GM12891 (cell line): ENCODE results near the gene OR5H6. TPM values are rescaled to one million over a fixed set of nuclear protein-coding genes. Genes with fewer than 3 reads are reported as not detected.
"Not testable (repeated sequence)": the region's sequence is repeated elsewhere in the genome, so short reads cannot be mapped to it uniquely, and the experiment has no call there.

Experiments
- DNase-seq: peaks from one replicate; pipeline ENCODE4 v3.0.0; 2011; ENCODE audit warnings: low spot score; ENCODE audit not compliant: insufficient read length
- FAIRE-seq: peaks from 2 replicates; lab custom pipeline; 2011; peaks lifted over from hg19 to GRCh38; lab: Jason Lieb, UNC
- PAX5 ChIP-seq: IDR thresholded peaks from 2 replicates; pipeline ENCODE4 v1.6.1; 2011; ENCODE audit warnings: low read length, moderate library complexity, mild to moderate bottlenecking; ENCODE audit not compliant: insufficient read depth, severe bottlenecking
- POLR2A ChIP-seq: IDR thresholded peaks from 2 replicates; pipeline ENCODE4 v1.6.1; 2011; ENCODE audit warnings: low read depth, low read length, control low read depth
- POLR2AphosphoS5 ChIP-seq: IDR thresholded peaks from 2 replicates; pipeline ENCODE4 v1.6.1; 2011; ENCODE audit warnings: low read depth, low read length, control low read depth
- POU2F2 ChIP-seq: IDR thresholded peaks from 2 replicates; pipeline ENCODE4 v1.6.1; 2011; ENCODE audit warnings: low read depth, mild to moderate bottlenecking, control low read depth, low read length, moderate library complexity
- SPI1 ChIP-seq: IDR thresholded peaks from 2 replicates; pipeline ENCODE4 v1.6.1; 2011; ENCODE audit warnings: low read depth, low read length, control low read depth
- TAF1 ChIP-seq: IDR thresholded peaks from 2 replicates; pipeline ENCODE4 v1.6.1; 2011; ENCODE audit warnings: low read depth, low read length, control low read depth
- polyA plus RNA-seq: library from polyadenylated mRNA; unstranded; fragments of >200 nt; gene quantifications from one replicate; pipeline ENCODE4 v1.2.1, GENCODE V29; 2012; ENCODE audit warnings: low read depth, missing spikeins, inconsistent platforms; ENCODE audit not compliant: missing spikeins

Gene OR5H6
- 0.08 TPM for polyA plus RNA-seq

- FAIRE-seq (no peak), DNase-seq (no peak)
- TF ChIP-seq POU2F2 (no peak), SPI1 (no peak), PAX5 (no peak), POLR2AphosphoS5 (no peak), POLR2A (no peak), TAF1 (no peak)
Observed at GRCh38 chr3:98263944-98264343, at the start of gene OR5H6. OR5H6 (plus strand) TSS chr3:98264244; CDS start chr3:98264333, 89 bp downstream.

- DNase-seq (no peak), FAIRE-seq (no peak)
- TF ChIP-seq POLR2A (no peak), TAF1 (no peak), SPI1 (no peak), POLR2AphosphoS5 (no peak), POU2F2 (no peak), PAX5 (no peak)
Observed at GRCh38 chr3:98215051-98215450, 49.0 kb upstream of the OR5H6 start.

GRCh38 chr3:98223907-98224672, 40.0 kb upstream of the OR5H6 start:
- DNase-seq (no peak), FAIRE-seq (peak; percentile 23)
- no peak for TF ChIP-seq SPI1
- TF ChIP-seq POLR2AphosphoS5: no peak
- TF ChIP-seq POU2F2: no peak
- TF ChIP-seq PAX5: no peak
- TF ChIP-seq TAF1: no peak
- TF ChIP-seq POLR2A: no peak

- no peak for FAIRE-seq
- TF ChIP-seq SPI1 (no peak), TAF1 (no peak), POU2F2 (no peak), POLR2A (no peak), PAX5 (no peak), POLR2AphosphoS5 (no peak)
- no peak for DNase-seq
Observed at GRCh38 chr3:98232489-98232888, 31.6 kb upstream of the OR5H6 start.

GRCh38 chr3:98233468-98233867, 30.6 kb upstream of the OR5H6 start:
- peak; percentile 82 for FAIRE-seq
- DNase-seq: no peak
- TF ChIP-seq POLR2A (no peak), POU2F2 (no peak), TAF1 (no peak), SPI1 (no peak), POLR2AphosphoS5 (no peak), PAX5 (no peak)

- no peak for FAIRE-seq
- no peak for TF ChIP-seq TAF1
- no peak for TF ChIP-seq POU2F2
- TF ChIP-seq POLR2A: no peak
- TF ChIP-seq SPI1: no peak
- no peak for TF ChIP-seq PAX5
- TF ChIP-seq POLR2AphosphoS5: no peak
Observed at GRCh38 chr3:98240131-98240530, 23.9 kb upstream of the OR5H6 start.

GRCh38 chr3:98242155-98242554, 21.9 kb upstream of the OR5H6 start:
- FAIRE-seq (no peak), DNase-seq (no peak)
- no peak for TF ChIP-seq TAF1
- no peak for TF ChIP-seq PAX5
- no peak for TF ChIP-seq POLR2A
- TF ChIP-seq SPI1: no peak
- no peak for TF ChIP-seq POU2F2
- TF ChIP-seq POLR2AphosphoS5: no peak

More at GRCh38 chr3:98240131-98240530, 23.9 kb upstream of the OR5H6 start:
- no peak for DNase-seq

GRCh38 chr3:98243843-98244242, 20.2 kb upstream of the OR5H6 start:
- TF ChIP-seq POLR2AphosphoS5 (no peak), TAF1 (no peak), POU2F2 (no peak), POLR2A (no peak), PAX5 (no peak), SPI1 (no peak)
- FAIRE-seq: no peak
- DNase-seq: no peak

- DNase-seq (no peak), FAIRE-seq (no peak)
- TF ChIP-seq POU2F2 (no peak), PAX5 (no peak), SPI1 (no peak), POLR2A (no peak), TAF1 (no peak), POLR2AphosphoS5 (no peak)
Observed at GRCh38 chr3:98246142-98246541, 17.9 kb upstream of the OR5H6 start.

GRCh38 chr3:98256026-98256425, 8.0 kb upstream of the OR5H6 start:
- not testable (repeated sequence) for DNase-seq, FAIRE-seq
